IMR-90 (cell line): ENCODE data around the gene PAM. TPM values are rescaled to one million over a fixed set of nuclear protein-coding genes. Genes with fewer than 3 reads are reported as not detected.

Experiments
- ATAC-seq: fragments of 200-7000 bp; cut with Tn5 transposase; 2 replicates; pipeline ENCODE4 v1.9.1; 2020; ENCODE audit warnings: low read depth, mild to moderate bottlenecking, moderate library complexity
- BruUV-seq: library from RNA; stranded (reverse); fragments of 400-500 nt; replicated peaks from 2 replicates; lab custom pipeline; 2021; lab: Mats Ljungman, UMichigan
- CTCF ChIA-PET: fragments of 300-600 bp; formaldehyde crosslinking; extraction: SDS; loops from one replicate; lab custom pipeline; 2021; ENCODE audit warnings: antibody characterized with exemption; lab: Yijun Ruan, JAX
- POLR2A ChIA-PET: fragments of 300-600 bp; sonication (Branson Sonifier 250); formaldehyde crosslinking; loops from one replicate; lab custom pipeline; 2022; ENCODE audit warnings: antibody characterized with exemption; ENCODE audit not compliant: unreplicated experiment; lab: Charles Lee
- DNase-seq: peaks from one replicate; pipeline ENCODE4 v3.0.0; 2013
- H2AFZ ChIP-seq: replicated peaks from 2 replicates; pipeline ENCODE3; 2013; ENCODE audit warnings: low read length, mild to moderate bottlenecking; ENCODE audit not compliant: poor library complexity
- H2AK5ac ChIP-seq: 2 replicates; pipeline ENCODE4 v1.6.1; 2013; ENCODE audit warnings: low read depth, low read length, inconsistent platforms
- H2AK9ac ChIP-seq: replicated peaks from 2 replicates; pipeline ENCODE3; 2013; ENCODE audit warnings: mild to moderate bottlenecking, low read depth, low read length, moderate library complexity; ENCODE audit not compliant: poor library complexity
- H2BK120ac ChIP-seq: 2 replicates; pipeline ENCODE4 v1.6.1; 2013; ENCODE audit warnings: low read depth, low read length, inconsistent platforms
- H2BK15ac ChIP-seq: 3 replicates; pipeline ENCODE4 v1.6.1; 2013; ENCODE audit warnings: low read depth, low read length, inconsistent platforms
- H2BK20ac ChIP-seq: 2 replicates; pipeline ENCODE4 v1.6.1; 2013; ENCODE audit warnings: low read depth, mild to moderate bottlenecking, inconsistent platforms, low read length, moderate library complexity
- H2BK5ac ChIP-seq: 2 replicates; pipeline ENCODE4 v1.6.1; 2013; ENCODE audit warnings: mild to moderate bottlenecking, low read depth, low read length, inconsistent platforms; ENCODE audit not compliant: poor library complexity, severe bottlenecking
- H3K14ac ChIP-seq: replicated peaks from 2 replicates; pipeline ENCODE4 v1.6.1; 2013; ENCODE audit warnings: low read depth, low read length, inconsistent platforms
- H3K18ac ChIP-seq: 2 replicates; pipeline ENCODE4 v1.6.1; 2013; ENCODE audit warnings: low read depth, low read length, control low read depth
- H3K23ac ChIP-seq: 2 replicates; pipeline ENCODE4 v1.6.1; 2013; ENCODE audit warnings: low read depth, low read length, inconsistent platforms
- H3K27ac ChIP-seq: 2 replicates; pipeline ENCODE4 v1.5.1; 2013; ENCODE audit warnings: mild to moderate bottlenecking, control low read depth, low read length; ENCODE audit not compliant: insufficient read depth
- H3K27me3 ChIP-seq: 2 replicates; pipeline ENCODE4 v1.6.1; 2013; ENCODE audit warnings: low read length; ENCODE audit not compliant: control insufficient read depth, insufficient read depth
- H3K36me3 ChIP-seq: 2 replicates; pipeline ENCODE4 v1.6.1; 2013; ENCODE audit warnings: low read length, mixed read lengths; ENCODE audit not compliant: control insufficient read depth, insufficient read depth
- H3K4ac ChIP-seq: 2 replicates; pipeline ENCODE4 v1.6.1; 2013; ENCODE audit warnings: low read depth, low read length, inconsistent platforms
- H3K4me1 ChIP-seq: 2 replicates; pipeline ENCODE4 v1.6.1; 2013; ENCODE audit warnings: low read length, mixed read lengths; ENCODE audit not compliant: control insufficient read depth, insufficient read depth
- H3K4me2 ChIP-seq: 2 replicates; pipeline ENCODE4 v1.6.1; 2013; ENCODE audit warnings: low read depth, mild to moderate bottlenecking, control low read depth, low read length, moderate library complexity
- H3K4me3 ChIP-seq: 2 replicates; pipeline ENCODE4 v1.5.1; 2013; ENCODE audit warnings: low read depth, mild to moderate bottlenecking, control low read depth, low read length, moderate library complexity; ENCODE audit not compliant: insufficient read depth
- H3K56ac ChIP-seq: 2 replicates; pipeline ENCODE4 v1.6.1; 2013; ENCODE audit warnings: low read length, inconsistent platforms; ENCODE audit not compliant: insufficient read depth; ENCODE audit errors: extremely low read depth
- H3K79me1 ChIP-seq, 2 experiments: 2 replicates each; pipeline ENCODE4 v1.6.1; 2013; ENCODE audit warnings: low read length in 2 of 2, inconsistent platforms in 1 of 2, low read depth in 1 of 2
- H3K9ac ChIP-seq: 2 replicates; pipeline ENCODE4 v1.6.1; 2013; ENCODE audit warnings: low read depth, low read length, control low read depth
- H3K9me1 ChIP-seq: 2 replicates; pipeline ENCODE4 v1.6.1; 2013; ENCODE audit warnings: low read length, inconsistent platforms; ENCODE audit not compliant: insufficient read depth
- H3K9me3 ChIP-seq: 2 replicates; pipeline ENCODE4 v1.6.1; 2013; ENCODE audit warnings: low read length; ENCODE audit not compliant: control insufficient read depth, insufficient read depth
- H4K20me1 ChIP-seq: 2 replicates; pipeline ENCODE4 v1.6.1; 2013; ENCODE audit warnings: low read length, inconsistent platforms; ENCODE audit not compliant: insufficient read depth
- H4K5ac ChIP-seq: 2 replicates; pipeline ENCODE4 v1.6.1; 2013; ENCODE audit warnings: mild to moderate bottlenecking, low read depth, low read length, control low read depth
- H4K8ac ChIP-seq, 2 experiments: 2 replicates each; pipeline ENCODE4 v1.6.1; 2013; ENCODE audit warnings: low read depth in 2 of 2, low read length in 2 of 2, control low read depth in 1 of 2, inconsistent platforms in 1 of 2
- H4K91ac ChIP-seq: 2 replicates; pipeline ENCODE4 v1.6.1; 2013; ENCODE audit warnings: low read depth, low read length, inconsistent platforms; ENCODE audit not compliant: insufficient read depth
- MAZ ChIP-seq: IDR thresholded peaks from 2 replicates; pipeline ENCODE4 v1.6.1; 2012; ENCODE audit warnings: low read depth, mild to moderate bottlenecking, low read length, improper control_type of control experiment, moderate library complexity, borderline replicate concordance
- WGBS, 2 experiments: methylation state at CpG; one replicate each; pipeline versions ENCODE4 v1.1.5 to v1.1.7; 2013; ENCODE audit warnings: missing lambda C conversion rate in 2 of 2; ENCODE audit not compliant: insufficient read length in 1 of 2; ENCODE audit errors: extremely low coverage in 2 of 2; 5-methylcytosine and 5-hydroxymethylcytosine counted together
- dilution Hi-C: fragments of 300-500 bp; cut with HindIII; formaldehyde crosslinking; loops from one replicate; pipeline ENCODE4 v1.14.3; 2018; ENCODE audit warnings: low sequenced_read_pairs; ENCODE audit not compliant: unreplicated experiment
- in situ Hi-C: fragments of 300-500 bp; cut with MboI; formaldehyde crosslinking; loops from 3 replicates; pipeline ENCODE4 v1.14.3; 2019; ENCODE audit warnings: low sequenced_read_pairs, inconsistent platforms, mixed read lengths
- intact Hi-C: fragments of 100-400 bp; cut with micrococcal nuclease; formaldehyde crosslinking; loops from 2 replicates; pipeline ENCODE4 v1.10.0; 2022
- polyA plus RNA-seq, 3 experiments: library from polyadenylated mRNA; depleted of rRNA; stranded (reverse); fragments of >200 nt; gene quantifications; 2 replicates each; pipeline ENCODE4 v1.2.3, GENCODE V29; 2012; ENCODE audit warnings: low replicate concordance in 1 of 3
- total RNA-seq: library from RNA; depleted of rRNA; stranded (reverse); fragments of >200 nt; gene quantifications from 2 replicates; pipeline ENCODE4 v1.2.3, GENCODE V29; 2012
- TF ChIP-seq, protein P1 (sequence below): fragments of 150-350 bp; IDR thresholded peaks from 2 replicates; pipeline ENCODE4 v1.6.1; 2016; ENCODE audit warnings: low read depth, mild to moderate bottlenecking, low read length, moderate library complexity, borderline replicate concordance

Gene PAM
- total and polyA plus RNA-seq, 2 of the 4 experiments (the other 2 are of a cell fraction): 115 to 179 TPM

GRCh38 chr5:102834438-102834964 is 79.4 kb downstream of the PAM start:
- H3K9me1 ChIP-seq: no peaks in the 10 kb centered on the region
- no peak overlapping the region for H3K23ac ChIP-seq
- DNase-seq (no peak), ATAC-seq (no peak)
- no TSS peak for BruUV-seq
- no peak for TF ChIP-seq MAZ
- TF ChIP-seq, protein P1, sequence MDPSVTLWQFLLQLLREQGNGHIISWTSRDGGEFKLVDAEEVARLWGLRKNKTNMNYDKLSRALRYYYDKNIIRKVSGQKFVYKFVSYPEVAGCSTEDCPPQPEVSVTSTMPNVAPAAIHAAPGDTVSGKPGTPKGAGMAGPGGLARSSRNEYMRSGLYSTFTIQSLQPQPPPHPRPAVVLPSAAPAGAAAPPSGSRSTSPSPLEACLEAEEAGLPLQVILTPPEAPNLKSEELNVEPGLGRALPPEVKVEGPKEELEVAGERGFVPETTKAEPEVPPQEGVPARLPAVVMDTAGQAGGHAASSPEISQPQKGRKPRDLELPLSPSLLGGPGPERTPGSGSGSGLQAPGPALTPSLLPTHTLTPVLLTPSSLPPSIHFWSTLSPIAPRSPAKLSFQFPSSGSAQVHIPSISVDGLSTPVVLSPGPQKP: no peak
- in situ Hi-C loops: no loop called here
- WGBS, 2 experiments: no CpG with 5 or more reads among the region's 1 CpG
- no peak overlapping the region for H2AK5ac ChIP-seq
- no peak overlapping the region for H3K27ac ChIP-seq
- CTCF ChIA-PET: no interaction called here
- no peak overlapping the region for H2BK120ac ChIP-seq
- H2BK5ac ChIP-seq: no peak overlapping the region
- intact Hi-C loops: no loop called here
- H4K5ac ChIP-seq: no peak overlapping the region
- H3K27me3 ChIP-seq: no peaks in the 10 kb centered on the region
- H2BK20ac ChIP-seq: no peak overlapping the region
- POLR2A ChIA-PET: no interaction called here
- no peak overlapping the region for H2AK9ac ChIP-seq
- no peak overlapping the region for H3K4me2 ChIP-seq
- no peaks in the 10 kb centered on the region for H3K36me3 ChIP-seq
- no peak overlapping the region for H4K91ac ChIP-seq
- H3K4me1 ChIP-seq: no peaks in the 10 kb centered on the region
- H3K56ac ChIP-seq: no peak overlapping the region
- H2AFZ ChIP-seq: no peak overlapping the region
- no peak overlapping the region for H3K14ac ChIP-seq
- peaks cover 8% of the 10 kb centered on the region; the same call in 1 of the 2 replicates for H4K20me1 ChIP-seq
- H3K9me3 ChIP-seq: no peaks in the 10 kb centered on the region
- H2BK15ac ChIP-seq: no peak overlapping the region
- H4K8ac ChIP-seq: no peak overlapping the region
- no peak overlapping the region for H3K4ac ChIP-seq
- dilution Hi-C loops: no loop called here
- no peak overlapping the region for H3K4me3 ChIP-seq
- peaks cover 12 to 23% of the 10 kb centered on the region in 2 experiments for H3K79me1 ChIP-seq
- no peak overlapping the region for H3K18ac ChIP-seq
- H3K9ac ChIP-seq: no peak overlapping the region
